Neuronal stem cell (in vitro differentiated cells): Measurements from ENCODE around the gene TMEM86B.
A peak's percentile ranks its signal among the peaks of the same experiment; 100 is the strongest.

Source experiments
- DNase-seq: peaks from one replicate; pipeline ENCODE4 v3.0.0-alpha.2; 2013; ENCODE audit warnings: low spot score
- H2AFZ ChIP-seq: one replicate; pipeline ENCODE4 v1.6.1; 2013; ENCODE audit warnings: mild to moderate bottlenecking, low read length, inconsistent platforms
- H2AK5ac ChIP-seq: 2 replicates; pipeline ENCODE4 v1.6.1; 2013; ENCODE audit warnings: low read depth, mild to moderate bottlenecking, inconsistent platforms, low read length, moderate library complexity, mixed read lengths
- H2BK120ac ChIP-seq: 2 replicates; pipeline ENCODE4 v1.6.1; 2013; ENCODE audit warnings: low read depth, mild to moderate bottlenecking, inconsistent platforms, low read length, moderate library complexity, mixed read lengths
- H2BK12ac ChIP-seq: one replicate; pipeline ENCODE4 v1.6.1; 2013; ENCODE audit warnings: low read length, inconsistent platforms
- H2BK15ac ChIP-seq: 2 replicates; pipeline ENCODE4 v1.6.1; 2013; ENCODE audit warnings: mild to moderate bottlenecking, low read length, inconsistent platforms, mixed read lengths
- H2BK5ac ChIP-seq: one replicate; pipeline ENCODE4 v1.6.1; 2013; ENCODE audit warnings: inconsistent platforms, mild to moderate bottlenecking, low read length, moderate library complexity
- H3K14ac ChIP-seq: one replicate; pipeline ENCODE4 v1.6.1; 2013; ENCODE audit warnings: low read length, inconsistent platforms
- H3K18ac ChIP-seq: 2 replicates; pipeline ENCODE4 v1.6.1; 2013; ENCODE audit warnings: low read length, inconsistent platforms
- H3K23ac ChIP-seq: 2 replicates; pipeline ENCODE4 v1.6.1; 2013; ENCODE audit warnings: low read depth, mild to moderate bottlenecking, mixed read lengths, low read length, inconsistent platforms; ENCODE audit not compliant: poor library complexity
- H3K27ac ChIP-seq: replicated peaks from 3 replicates; pipeline ENCODE4 v1.5.1; 2013; ENCODE audit warnings: low read length, inconsistent platforms
- H3K27me3 ChIP-seq, 3 experiments: 2 replicates each; pipeline ENCODE4 v1.6.1; 2013; ENCODE audit warnings: low read length in 3 of 3, mild to moderate bottlenecking in 2 of 3, inconsistent platforms in 1 of 3, low read depth in 1 of 3, mixed read lengths in 1 of 3, moderate library complexity in 1 of 3; ENCODE audit not compliant: control insufficient read depth in 3 of 3, insufficient read depth in 3 of 3
- H3K36me3 ChIP-seq, 2 donors: replicated peaks in 1 of 2; 2 replicates each; pipeline ENCODE4 v1.6.1; 2013; ENCODE audit warnings: low read length in 2 of 2; ENCODE audit not compliant: control insufficient read depth in 2 of 2, insufficient read depth in 2 of 2
- H3K4ac ChIP-seq: 2 replicates; pipeline ENCODE4 v1.6.1; 2013; ENCODE audit warnings: inconsistent platforms, mild to moderate bottlenecking, low read length, moderate library complexity
- H3K4me1 ChIP-seq, 2 donors: 1 replicate in 1 of 2; 2 replicates in 1 of 2; pipeline ENCODE4 v1.6.1; 2013; ENCODE audit warnings: low read length in 2 of 2, low read depth in 1 of 2; ENCODE audit not compliant: control insufficient read depth in 2 of 2, insufficient read depth in 1 of 2
- H3K4me2 ChIP-seq: one replicate; pipeline ENCODE4 v1.6.1; 2013; ENCODE audit warnings: mild to moderate bottlenecking, low read length, inconsistent platforms; ENCODE audit not compliant: insufficient read depth, poor library complexity, severe bottlenecking
- H3K4me3 ChIP-seq, 2 donors: 2 replicates each; pipeline ENCODE4 v1.5.1; 2013; ENCODE audit warnings: low read length in 2 of 2, mild to moderate bottlenecking in 2 of 2, inconsistent platforms in 1 of 2, moderate library complexity in 1 of 2
- H3K79me1 ChIP-seq: one replicate; pipeline ENCODE4 v1.6.1; 2013; ENCODE audit warnings: low read depth, mild to moderate bottlenecking, inconsistent platforms, low read length, moderate library complexity
- H3K9ac ChIP-seq: one replicate; pipeline ENCODE4 v1.6.1; 2013; ENCODE audit warnings: mild to moderate bottlenecking, low read depth, low read length, inconsistent platforms; ENCODE audit not compliant: poor library complexity
- H3K9me3 ChIP-seq, 2 donors: replicated peaks in 1 of 2; 2 replicates each; pipeline versions ENCODE3 to v1.6.1; 2013; ENCODE audit warnings: low read length in 2 of 2, mild to moderate bottlenecking in 2 of 2, inconsistent platforms in 1 of 2, low read depth in 1 of 2, mixed read lengths in 1 of 2, moderate library complexity in 1 of 2; ENCODE audit not compliant: control insufficient read depth in 2 of 2, insufficient read depth in 1 of 2
- H4K8ac ChIP-seq: one replicate; pipeline ENCODE4 v1.6.1; 2013; ENCODE audit warnings: low read depth, mild to moderate bottlenecking, inconsistent platforms, low read length, moderate library complexity
- H4K91ac ChIP-seq: one replicate; pipeline ENCODE4 v1.6.1; 2013; ENCODE audit warnings: low read length, low read depth, mild to moderate bottlenecking, inconsistent platforms; ENCODE audit not compliant: poor library complexity
- WGBS, 2 donors: extraction: QIAGEN DNeasy Blood & Tissue Kit; methylation state at CpG; one replicate each; pipeline ENCODE4 v1.1.7; 2013; ENCODE audit warnings: missing lambda C conversion rate in 2 of 2, mixed read lengths in 1 of 2; ENCODE audit not compliant: insufficient read length in 2 of 2, insufficient replicate concordance in 1 of 2; ENCODE audit errors: extremely low coverage in 2 of 2; 5-methylcytosine and 5-hydroxymethylcytosine counted together

The TMEM86B gene

DNA sequence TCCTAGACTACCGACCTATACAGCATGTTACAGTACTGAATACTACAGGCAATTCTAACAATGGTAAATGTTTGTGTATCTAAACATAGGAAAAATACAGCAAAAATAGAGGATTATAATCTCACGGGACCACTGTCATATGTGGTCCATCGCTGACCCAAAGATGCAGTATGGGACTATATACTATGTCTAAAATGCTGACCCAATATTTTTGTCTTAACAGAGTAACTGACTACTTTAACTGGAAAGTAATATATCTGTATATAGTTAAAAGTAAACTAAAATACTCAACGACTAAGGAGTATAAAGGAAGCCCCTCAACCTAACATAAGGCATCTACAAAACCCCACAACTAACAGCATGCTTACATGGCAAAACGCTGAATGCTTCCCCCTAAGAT, 4.4 kb upstream of the TMEM86B start:
- DNase-seq: no peak
- Histone ChIP-seq H3K4me2 (no peak overlapping the region), H3K9ac (no peak overlapping the region), H2BK5ac (no peak overlapping the region), H3K9me3 (peaks cover 0 to 5% of the 10 kb centered on the region in 2 donors), H3K18ac (no peak overlapping the region), H3K27me3 (no peaks in the 10 kb centered on the region), H2BK12ac (no peak overlapping the region), H3K79me1 (peaks cover 3% of the 10 kb centered on the region), H4K91ac (no peak overlapping the region), H2AK5ac (no peak overlapping the region), H4K8ac (no peak overlapping the region), H3K4me3 (no peak overlapping the region), H3K23ac (no peak overlapping the region), H2BK120ac (no peak overlapping the region), H3K27ac (no peak overlapping the region), H3K36me3 (peaks cover 52 to 92% of the 10 kb centered on the region in 2 donors), H2BK15ac (no peak overlapping the region), H3K14ac (no peak overlapping the region), H3K4ac (no peak overlapping the region), H2AFZ (no peak overlapping the region), H3K4me1 (no peaks in the 10 kb centered on the region)
- no CpG with 5 or more reads among the region's 5 CpGs for WGBS, 2 donors

DNA sequence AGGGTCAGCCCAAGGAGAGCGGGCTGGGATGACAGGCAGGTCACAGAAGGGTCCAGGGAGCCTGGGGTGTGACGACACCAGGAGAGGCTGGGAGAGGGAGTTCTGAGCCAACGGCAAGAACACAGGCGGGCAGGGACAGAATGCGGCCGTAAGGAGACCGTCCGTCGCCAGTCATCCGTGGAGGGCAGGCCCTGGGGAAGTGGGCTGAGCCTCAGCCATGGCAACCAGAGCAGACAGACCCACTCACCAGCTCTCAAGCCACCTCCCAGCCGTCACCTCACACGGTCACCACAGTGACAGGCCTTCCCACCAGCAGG, 3.7 kb upstream of the TMEM86B start:
- no peak overlapping the region for H2BK120ac ChIP-seq
- H2BK12ac ChIP-seq: no peak overlapping the region
- peaks cover 48 to 92% of the 10 kb centered on the region in 2 donors for H3K36me3 ChIP-seq
- no peak overlapping the region for H3K9ac ChIP-seq
- no peaks in the 10 kb centered on the region for H3K4me1 ChIP-seq
- no peak overlapping the region for H2BK15ac ChIP-seq
- no peak overlapping the region for H2AK5ac ChIP-seq
- no peak overlapping the region for H3K27ac ChIP-seq
- H4K91ac ChIP-seq: no peak overlapping the region
- H3K23ac ChIP-seq: peak overlapping the region; percentile 35
- no peak for DNase-seq
- H4K8ac ChIP-seq: no peak overlapping the region
- peaks cover 0 to 3% of the 10 kb centered on the region in 2 donors for H3K9me3 ChIP-seq
- H3K4ac ChIP-seq: no peak overlapping the region
- no CpG with 5 or more reads among the region's 12 CpGs for WGBS, 2 donors
- no peak overlapping the region for H2BK5ac ChIP-seq
- no peak overlapping the region for H2AFZ ChIP-seq
- no peak overlapping the region for H3K14ac ChIP-seq
- H3K27me3 ChIP-seq: no peaks in the 10 kb centered on the region
- H3K18ac ChIP-seq: no peak overlapping the region
- no peak overlapping the region for H3K4me2 ChIP-seq
- peaks cover 3% of the 10 kb centered on the region for H3K79me1 ChIP-seq
- H3K4me3 ChIP-seq: no peak overlapping the region

DNA sequence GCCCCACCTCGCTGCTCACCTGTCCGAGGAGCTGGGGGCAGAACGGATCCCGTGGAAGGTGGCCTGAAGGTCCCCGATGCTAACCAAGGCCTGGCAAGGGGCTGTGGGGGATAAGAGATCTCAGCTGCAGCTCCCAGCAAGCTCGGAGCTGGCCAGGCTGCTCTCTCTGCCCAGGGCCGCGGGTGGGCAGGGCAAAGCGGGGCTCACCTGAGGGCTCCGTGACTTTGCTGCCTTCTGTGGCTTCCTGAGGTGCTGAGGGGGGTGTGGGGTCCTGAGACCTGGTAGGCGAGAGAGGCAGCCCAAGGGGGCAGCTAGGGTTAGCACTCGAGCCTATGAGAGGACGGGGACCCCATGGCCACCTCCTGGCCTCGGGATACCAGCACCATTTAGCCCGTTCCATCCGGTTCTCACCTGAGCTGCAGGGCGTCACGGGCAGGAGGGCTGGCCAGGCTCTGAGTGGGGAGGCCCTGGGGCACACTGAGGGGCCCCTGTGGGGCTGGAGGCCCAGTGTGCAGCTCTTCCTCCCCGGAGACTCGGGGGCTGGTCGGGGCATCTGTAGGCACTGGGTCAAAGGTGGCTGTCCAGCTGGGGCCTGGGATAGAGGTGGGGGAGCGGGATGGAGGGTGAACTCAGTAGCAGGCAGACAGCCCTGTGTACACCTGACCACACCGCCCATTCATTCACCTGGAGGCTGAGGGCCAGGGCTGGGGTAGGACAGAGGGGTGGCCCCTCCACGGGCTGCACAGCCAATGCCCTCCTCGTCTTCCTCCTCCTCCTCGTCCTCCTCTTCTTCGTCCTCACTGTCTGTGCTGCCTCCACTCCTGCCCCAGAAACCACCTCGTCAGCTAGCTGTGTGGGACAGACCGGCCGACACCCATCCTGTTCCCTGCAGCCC, 3.1 kb upstream of the TMEM86B start:
- H2AK5ac ChIP-seq: no peak overlapping the region
- peak overlapping the region; percentile 35 for H3K23ac ChIP-seq
- DNase-seq: no peak
- H3K14ac ChIP-seq: no peak overlapping the region
- H3K4ac ChIP-seq: no peak overlapping the region
- no peaks in the 10 kb centered on the region for H3K4me1 ChIP-seq
- H3K9ac ChIP-seq: no peak overlapping the region
- no peak overlapping the region for H4K8ac ChIP-seq
- no peak overlapping the region for H3K18ac ChIP-seq
- no peak overlapping the region for H2BK15ac ChIP-seq
- H3K4me3 ChIP-seq: no peak overlapping the region
- no peak overlapping the region for H3K27ac ChIP-seq
- H2AFZ ChIP-seq: no peak overlapping the region
- H4K91ac ChIP-seq: no peak overlapping the region
- H2BK12ac ChIP-seq: no peak overlapping the region
- no peaks in the 10 kb centered on the region for H3K9me3 ChIP-seq
- H3K4me2 ChIP-seq: no peak overlapping the region
- H3K79me1 ChIP-seq: peaks cover 5% of the 10 kb centered on the region
- no peaks in the 10 kb centered on the region for H3K27me3 ChIP-seq
- no peak overlapping the region for H2BK5ac ChIP-seq
- H2BK120ac ChIP-seq: no peak overlapping the region
- WGBS, 2 donors: no CpG with 5 or more reads among the region's 30 CpGs
- H3K36me3 ChIP-seq: peaks cover 44 to 92% of the 10 kb centered on the region in 2 donors

DNA sequence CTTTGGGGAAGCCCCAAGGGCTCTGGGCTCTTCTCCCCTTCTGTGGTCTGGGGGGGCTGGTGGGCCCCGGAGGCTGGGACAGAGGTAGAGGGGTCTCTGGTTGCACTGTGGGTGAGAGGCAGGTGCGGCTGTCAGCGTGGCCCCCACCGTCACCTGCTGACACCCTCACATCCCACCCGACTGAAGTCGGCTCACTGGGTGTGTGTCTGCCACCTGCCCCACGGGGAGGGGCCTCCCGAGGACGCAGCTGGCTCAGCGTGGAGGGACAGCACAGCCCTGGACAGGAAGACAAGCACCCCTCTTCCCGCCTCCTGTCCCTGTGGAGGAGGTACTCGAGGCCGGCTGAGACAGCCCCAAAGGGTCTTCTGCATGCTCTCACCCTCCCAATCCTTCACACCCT, 2.2 kb upstream of the TMEM86B start:
- peaks cover 5% of the 10 kb centered on the region for H3K79me1 ChIP-seq
- no peak overlapping the region for H2BK5ac ChIP-seq
- no peak overlapping the region for H3K18ac ChIP-seq
- H3K14ac ChIP-seq: no peak overlapping the region
- H4K91ac ChIP-seq: no peak overlapping the region
- no peak overlapping the region for H4K8ac ChIP-seq
- no peaks in the 10 kb centered on the region for H3K9me3 ChIP-seq
- DNase-seq: no peak
- no peak overlapping the region for H2AFZ ChIP-seq
- no peak overlapping the region for H3K27ac ChIP-seq
- H2BK120ac ChIP-seq: no peak overlapping the region
- no CpG with 5 or more reads among the region's 13 CpGs for WGBS, 2 donors
- no peak overlapping the region for H2AK5ac ChIP-seq
- peaks cover 40 to 91% of the 10 kb centered on the region in 2 donors for H3K36me3 ChIP-seq
- H3K9ac ChIP-seq: peak overlapping the region; percentile 50
- no peaks in the 10 kb centered on the region for H3K4me1 ChIP-seq
- no peak overlapping the region for H3K4me3 ChIP-seq
- H2BK15ac ChIP-seq: no peak overlapping the region
- no peaks in the 10 kb centered on the region for H3K27me3 ChIP-seq
- no peak overlapping the region for H3K23ac ChIP-seq
- no peak overlapping the region for H3K4ac ChIP-seq
- no peak overlapping the region for H3K4me2 ChIP-seq
- H2BK12ac ChIP-seq: no peak overlapping the region
